Measurements from ENCODE around the gene POM121C.
"Not testable (repeated sequence)": the region's sequence is repeated elsewhere in the genome, so short reads cannot be mapped to it uniquely, and the experiment has no call there.

- not testable (repeated sequence) for TF ChIP-seq NFRKB (IDR thresholded peaks at IDR 0.05); HDGF (IDR thresholded peaks at IDR 0.05; ENCODE audit: borderline replicate concordance); FOXK2 (IDR thresholded peaks at IDR 0.05); L3MBTL2 (conservative IDR thresholded peaks at IDR 0.05); BHLHE40 (IDR thresholded peaks at IDR 0.05; ENCODE audit: borderline replicate concordance); FOXM1 (IDR thresholded peaks at IDR 0.05; ENCODE audit: borderline replicate concordance); ELF4 (IDR thresholded peaks at IDR 0.05); SP1 (IDR thresholded peaks at IDR 0.05); FOXA1 (IDR thresholded peaks at IDR 0.05)
Observed at GRCh38 chr7:75442465-75443111, 43.5 kb downstream of the POM121C start.
